IPS-NIHi11 (cell line): ENCODE measurements around the gene EZR.
A peak's percentile ranks its signal among the peaks of the same experiment; 100 is the strongest.

Experiments used
- DNase-seq: peaks from one replicate; pipeline ENCODE4 v3.0.0; 2012; ENCODE audit warnings: mixed read lengths, low spot score

Gene EZR

GRCh38 chr6:158817728-158818580 lies 1.2 kb downstream of the EZR start:
- peak; percentile 94 for DNase-seq

- peak; percentile 41 for DNase-seq
Observed at GRCh38 chr6:158816803-158817727, 2.1 kb downstream of the EZR start.

GRCh38 chr6:158816329-158816728 lies 2.8 kb downstream of the EZR start:
- DNase-seq: no peak

GRCh38 chr6:158815907-158816306 lies 3.3 kb downstream of the EZR start:
- DNase-seq: no peak

- DNase-seq: no peak
Observed at GRCh38 chr6:158815379-158815724, 3.8 kb downstream of the EZR start.

- DNase-seq: no peak
Observed at GRCh38 chr6:158813032-158813431, 6.1 kb downstream of the EZR start.

- DNase-seq: no peak
Observed at GRCh38 chr6:158812611-158813010, 6.6 kb downstream of the EZR start.

GRCh38 chr6:158810155-158811095 lies 8.7 kb downstream of the EZR start:
- no peak for DNase-seq

- DNase-seq: no peak
Observed at GRCh38 chr6:158808941-158809678, 10.1 kb downstream of the EZR start.

- DNase-seq: no peak
Observed at GRCh38 chr6:158808442-158808833, 10.7 kb downstream of the EZR start.

- DNase-seq: no peak
Observed at GRCh38 chr6:158807515-158808441, 11.4 kb downstream of the EZR start.

- DNase-seq: no peak
Observed at GRCh38 chr6:158805698-158806377, 13.3 kb downstream of the EZR start.

- DNase-seq: no peak
Observed at GRCh38 chr6:158804207-158804606, 15.0 kb downstream of the EZR start.

- DNase-seq: no peak
Observed at GRCh38 chr6:158803733-158804143, 15.4 kb downstream of the EZR start.

- no peak for DNase-seq
Observed at GRCh38 chr6:158801655-158802294, 17.4 kb downstream of the EZR start.

GRCh38 chr6:158799051-158799792 lies 19.9 kb downstream of the EZR start:
- no peak for DNase-seq

GRCh38 chr6:158798311-158798710 lies 20.9 kb downstream of the EZR start:
- no peak for DNase-seq
